ENCODE data around the gene PAX9. TPM values are rescaled to one million over a fixed set of nuclear protein-coding genes. Genes with fewer than 3 reads are reported as not detected.

Gene PAX9
- total RNA-seq, 1 donor from 2014 or later: 0.17 TPM

GRCh38 chr14:36659010-36659821 is 2.4 kb upstream of the PAX9 start:
- H3K4me3 Mint-ChIP-seq (ENCODE audit: unreplicated experiment): peak overlapping the region; percentile 5
- H3K4me1 Mint-ChIP-seq (ENCODE audit: low read depth): peaks cover 50% of the 10 kb centered on the region
- peaks cover 8% of the 10 kb centered on the region for H3K36me3 Mint-ChIP-seq (ENCODE audit: low read depth)
- no peak for TF ChIP-seq CTCF (IDR thresholded peaks at IDR 0.05)
- H3K27ac Mint-ChIP-seq (ENCODE audit: unreplicated experiment): no peak overlapping the region
- peaks cover 95% of the 10 kb centered on the region for H3K27me3 Mint-ChIP-seq (ENCODE audit: low read depth)
- peaks cover 4% of the 10 kb centered on the region for H3K9me3 Mint-ChIP-seq (ENCODE audit: low read depth)
- no peak for DNase-seq (ENCODE audit: low spot score)

DNA sequence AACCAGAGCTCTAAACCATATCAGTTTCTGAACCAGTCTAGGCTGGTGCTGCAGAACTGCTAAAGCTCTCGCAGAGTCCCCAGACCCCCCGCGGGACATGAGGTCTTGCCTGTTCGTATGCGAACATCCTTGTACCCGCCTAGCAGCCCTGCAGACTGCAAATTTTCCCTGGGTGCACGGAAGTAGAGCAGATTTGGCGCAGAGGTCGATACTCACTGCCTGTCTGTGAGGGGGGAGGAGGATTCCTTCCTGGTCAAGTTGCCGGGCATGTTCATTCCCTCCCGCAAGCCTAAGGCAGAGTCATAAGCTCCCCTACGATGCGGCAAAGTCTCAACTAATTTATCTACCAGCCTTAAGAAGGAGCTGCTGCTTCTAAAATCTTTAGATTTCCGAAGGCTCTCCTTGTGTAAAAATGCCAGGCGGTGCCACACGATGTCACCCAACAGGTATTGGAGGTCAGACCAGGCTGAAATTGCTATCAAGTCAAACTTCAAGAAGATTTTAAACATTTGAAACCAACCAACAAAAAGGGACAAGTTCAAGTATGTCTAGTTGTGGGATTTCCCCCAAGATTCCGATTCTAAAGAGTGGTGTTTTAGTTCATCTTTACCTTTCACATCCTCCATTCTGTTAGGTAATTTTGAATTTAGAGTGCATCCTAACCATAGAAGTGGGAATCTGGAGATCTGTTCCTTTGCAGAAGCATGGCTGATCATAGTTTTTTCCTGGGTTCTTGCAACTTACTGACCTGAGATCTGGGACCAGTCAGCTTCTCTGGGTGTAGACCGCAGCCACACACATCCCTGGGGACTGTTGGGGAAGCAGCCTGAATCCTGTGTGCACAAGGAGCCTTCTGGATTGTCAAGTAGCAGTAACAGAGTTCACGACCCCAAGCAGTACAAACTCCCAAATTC is 1.6 kb upstream of the PAX9 start:
- Mint-ChIP-seq H3K4me3 (ENCODE audit: unreplicated experiment) (no peak overlapping the region), H3K27ac (ENCODE audit: unreplicated experiment) (no peak overlapping the region), H3K9me3 (ENCODE audit: low read depth) (peaks cover 4% of the 10 kb centered on the region), H3K36me3 (ENCODE audit: low read depth) (peaks cover 8% of the 10 kb centered on the region), H3K4me1 (ENCODE audit: low read depth) (peaks cover 52% of the 10 kb centered on the region), H3K27me3 (ENCODE audit: low read depth) (peaks cover 95% of the 10 kb centered on the region)
- no peak for DNase-seq (ENCODE audit: low spot score)
- TF ChIP-seq CTCF (IDR thresholded peaks at IDR 0.05): no peak

GRCh38 chr14:36660736-36661505 is 739 bp upstream of the PAX9 start:
- no peak overlapping the region for H3K27ac Mint-ChIP-seq (ENCODE audit: unreplicated experiment)

DNA sequence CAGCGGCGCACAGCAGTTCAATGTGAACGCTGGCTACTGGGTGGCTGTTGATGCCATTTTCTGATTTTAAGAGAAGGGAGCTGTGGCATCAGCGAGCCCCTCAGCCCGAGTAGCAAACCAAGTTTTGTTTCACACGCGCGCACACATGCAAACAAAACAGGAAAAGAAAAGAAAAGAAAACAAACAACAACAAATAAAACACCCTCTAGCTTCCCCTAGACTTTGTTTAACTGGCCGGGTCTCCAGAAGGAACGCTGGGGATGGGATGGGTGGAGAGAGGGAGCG is 540 bp downstream of the PAX9 start:
- H3K4me1 Mint-ChIP-seq (ENCODE audit: low read depth): peaks cover 37% of the 10 kb centered on the region
- no peak for TF ChIP-seq CTCF (IDR thresholded peaks at IDR 0.05)
- H3K27ac Mint-ChIP-seq (ENCODE audit: unreplicated experiment): no peak overlapping the region
- no peak for DNase-seq (ENCODE audit: low spot score)
- peaks cover 91% of the 10 kb centered on the region for H3K27me3 Mint-ChIP-seq (ENCODE audit: low read depth)
- H3K36me3 Mint-ChIP-seq (ENCODE audit: low read depth): peaks cover 5% of the 10 kb centered on the region
- no peaks in the 10 kb centered on the region for H3K9me3 Mint-ChIP-seq (ENCODE audit: low read depth)
- H3K4me3 Mint-ChIP-seq (ENCODE audit: unreplicated experiment): peak overlapping the region; percentile 65

More at GRCh38 chr14:36660736-36661505, 739 bp upstream of the PAX9 start:
- peaks cover 47% of the 10 kb centered on the region for H3K4me1 Mint-ChIP-seq (ENCODE audit: low read depth)
- peak; percentile 68 for DNase-seq (ENCODE audit: low spot score)
- no peak for TF ChIP-seq CTCF (IDR thresholded peaks at IDR 0.05)
- peaks cover 5% of the 10 kb centered on the region for H3K36me3 Mint-ChIP-seq (ENCODE audit: low read depth)
- H3K4me3 Mint-ChIP-seq (ENCODE audit: unreplicated experiment): peak overlapping the region; percentile 65
- H3K9me3 Mint-ChIP-seq (ENCODE audit: low read depth): no peaks in the 10 kb centered on the region
- peaks cover 95% of the 10 kb centered on the region for H3K27me3 Mint-ChIP-seq (ENCODE audit: low read depth)
